Activated T-helper 1 cell treated with anti-CD3 and anti-CD28 coated beads, Interleukin-12 subunit alpha, Interleukin-12 subunit beta, Interleukin-2, Interleukin-4 antibody, amounts not matched to agents 30 ng/mL and 10 ng/mL and 1 ng/mL, durations not matched to agents 14 hours and 24 hours and 36 hours (primary cell): ENCODE results near the gene SMIM34. TPM values are rescaled to one million over a fixed set of nuclear protein-coding genes. Genes with fewer than 3 reads are reported as not detected.
"Not testable (repeated sequence)": the region's sequence is repeated elsewhere in the genome, so short reads cannot be mapped to it uniquely, and the experiment has no call there.

Experiments used
- DNase-seq: peaks from one replicate; pipeline ENCODE4 v3.0.0; 2021; ENCODE audit warnings: low spot score
- H3K27ac Mint-ChIP-seq: one replicate; pipeline ENCODE4 v1.8.0; 2021; ENCODE audit warnings: mild to moderate bottlenecking, mixed read lengths
- H3K27me3 Mint-ChIP-seq: one replicate; pipeline ENCODE4 v1.8.0; 2022; ENCODE audit warnings: mild to moderate bottlenecking, moderate library complexity, mixed read lengths; ENCODE audit not compliant: insufficient read depth
- H3K36me3 Mint-ChIP-seq: one replicate; pipeline ENCODE4 v1.8.0; 2021; ENCODE audit warnings: low read depth, mixed read lengths
- H3K4me1 Mint-ChIP-seq: one replicate; pipeline ENCODE4 v1.8.0; 2021; ENCODE audit warnings: low read depth, mixed read lengths
- H3K4me3 Mint-ChIP-seq: one replicate; pipeline ENCODE4 v1.8.0; 2021; ENCODE audit warnings: mild to moderate bottlenecking, moderate library complexity, mixed read lengths
- H3K9me3 Mint-ChIP-seq: one replicate; pipeline ENCODE4 v1.8.0; 2021; ENCODE audit warnings: mixed read lengths
- intact Hi-C: fragments of 100-400 bp; cut with micrococcal nuclease; formaldehyde crosslinking; loops from one replicate; pipeline ENCODE4 v1.15.1; 2024
- total RNA-seq: library from RNA; stranded (reverse); gene quantifications from 2 replicates; pipeline ENCODE4 v1.2.3, GENCODE V29; 2022

Gene SMIM34, protein sequence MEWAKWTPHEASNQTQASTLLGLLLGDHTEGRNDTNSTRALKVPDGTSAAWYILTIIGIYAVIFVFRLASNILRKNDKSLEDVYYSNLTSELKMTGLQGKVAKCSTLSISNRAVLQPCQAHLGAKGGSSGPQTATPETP
- not detected in 2 replicates for total RNA-seq

DNA sequence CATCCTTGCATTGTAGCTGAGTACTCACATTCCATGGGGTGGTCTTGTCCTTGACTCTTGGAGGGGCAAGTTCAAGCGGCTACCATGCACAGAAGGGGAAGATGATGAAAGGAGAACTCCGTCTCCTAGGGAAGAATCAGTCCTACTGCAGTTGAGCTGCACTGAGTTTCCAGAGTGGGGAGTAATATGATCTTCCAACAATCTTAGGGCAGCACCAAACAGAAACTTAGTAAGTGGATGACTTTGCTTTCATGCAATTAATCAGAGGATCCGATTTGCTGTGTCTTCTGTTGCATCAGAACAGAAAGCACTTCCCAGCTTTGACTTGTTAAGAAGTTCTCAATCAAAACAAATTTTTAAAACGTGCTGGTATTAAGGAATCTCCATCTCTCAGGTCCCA is at the start of gene SMIM34:
Gene SMIM34, minus strand, starts transcription at position 147 of the 400 bp plus-strand sequence. Its CDS starts 112 bp downstream, at position 35.
- not testable (repeated sequence) for H3K9me3 Mint-ChIP-seq

DNA sequence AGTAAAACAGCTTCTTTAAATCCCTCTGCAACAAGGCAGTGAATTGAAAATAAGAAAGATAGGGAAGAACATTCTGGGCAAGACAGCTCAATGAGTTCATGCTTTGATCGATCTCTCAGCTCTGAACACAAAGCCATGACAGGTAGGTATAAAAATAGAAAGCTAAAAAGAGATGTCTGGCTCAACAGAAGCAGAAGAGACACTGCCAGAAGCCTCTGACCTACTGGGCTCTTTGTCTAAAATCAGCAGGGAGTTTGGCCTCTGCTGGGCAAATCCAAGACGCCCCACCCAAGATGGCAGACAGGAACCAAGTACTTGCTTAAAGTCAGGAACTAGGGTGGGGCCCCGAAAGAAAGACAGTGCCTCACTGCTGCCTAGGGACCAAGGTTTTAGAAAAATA is 43.6 kb upstream of the SMIM34 start:
- H3K4me3 Mint-ChIP-seq, DNase-seq, H3K9me3 Mint-ChIP-seq, H3K27ac Mint-ChIP-seq, H3K36me3 Mint-ChIP-seq, H3K27me3 Mint-ChIP-seq, intact Hi-C loops, H3K4me1 Mint-ChIP-seq: not testable (repeated sequence)

More for the DNA sequence above, at the start of gene SMIM34:
- H3K27me3 Mint-ChIP-seq, H3K4me3 Mint-ChIP-seq, H3K36me3 Mint-ChIP-seq, DNase-seq, intact Hi-C loops, H3K27ac Mint-ChIP-seq, H3K4me1 Mint-ChIP-seq: not testable (repeated sequence)

DNA sequence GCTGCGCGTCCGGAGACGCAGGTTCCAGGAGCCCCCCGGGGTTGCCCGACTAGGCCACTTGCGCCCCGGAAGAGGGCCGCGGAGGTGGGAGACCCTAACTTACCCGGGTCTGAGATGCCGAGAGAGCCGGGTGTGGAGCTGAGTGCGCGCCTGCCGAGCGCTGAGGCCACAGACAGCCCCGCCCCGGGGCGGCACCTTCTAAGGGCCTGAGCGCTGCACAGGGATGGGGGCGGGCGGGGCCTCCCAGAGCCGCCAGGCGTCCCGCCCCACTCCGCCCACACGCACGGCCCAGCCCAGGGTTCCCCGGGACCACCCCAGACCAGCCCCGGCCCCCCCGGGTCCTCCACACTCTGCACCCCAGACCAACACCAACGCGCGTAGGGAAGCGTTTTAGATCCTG is 35.7 kb upstream of the SMIM34 start:
- H3K36me3 Mint-ChIP-seq, H3K27ac Mint-ChIP-seq, H3K9me3 Mint-ChIP-seq, H3K27me3 Mint-ChIP-seq, DNase-seq, H3K4me3 Mint-ChIP-seq, H3K4me1 Mint-ChIP-seq, intact Hi-C loops: not testable (repeated sequence)

DNA sequence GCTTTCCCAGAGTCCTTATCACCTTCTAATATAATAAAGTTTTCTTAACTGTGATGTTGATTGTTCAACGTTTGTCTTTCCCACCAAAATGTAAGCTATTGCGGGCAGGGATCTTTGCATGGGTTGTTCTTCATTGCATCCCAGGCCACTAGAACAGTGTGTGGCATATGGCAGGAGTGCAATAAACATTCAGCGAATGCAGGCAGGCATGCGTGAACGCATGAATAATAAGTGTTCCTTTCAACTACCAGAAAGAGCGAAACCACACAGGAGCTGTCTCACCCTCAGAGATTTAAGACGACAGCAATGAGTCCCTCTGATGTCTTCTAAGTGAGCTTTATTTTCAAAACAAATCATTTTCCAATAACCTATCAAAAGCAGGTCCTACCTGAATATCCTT is 34.5 kb upstream of the SMIM34 start:
- intact Hi-C loops, result not testable (repeated sequence)

DNA sequence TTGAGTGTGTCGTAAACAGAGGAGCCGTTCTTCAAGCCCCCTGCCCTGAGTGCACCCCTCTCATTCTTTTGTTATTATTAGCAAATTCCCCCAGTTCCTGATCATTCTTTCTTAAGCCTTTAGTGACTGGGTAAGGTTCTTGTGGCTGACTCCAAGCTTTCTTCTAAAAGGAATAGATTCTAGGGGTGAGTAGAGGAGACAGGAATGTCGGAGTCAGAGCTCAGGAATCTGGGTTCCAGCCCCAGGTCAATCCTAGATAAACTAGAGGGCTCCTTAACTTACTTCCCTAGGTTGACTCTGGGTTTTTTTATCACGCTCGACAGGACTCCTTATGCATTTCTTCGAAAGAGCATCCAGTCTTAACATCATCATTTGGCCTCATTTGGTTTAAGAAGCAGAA is 32.4 kb upstream of the SMIM34 start:
- H3K27me3 Mint-ChIP-seq, H3K36me3 Mint-ChIP-seq, DNase-seq, H3K4me1 Mint-ChIP-seq, H3K27ac Mint-ChIP-seq, H3K4me3 Mint-ChIP-seq, H3K9me3 Mint-ChIP-seq, intact Hi-C loops: not testable (repeated sequence)

More for the DNA sequence above, 34.5 kb upstream of the SMIM34 start:
- not testable (repeated sequence) for DNase-seq, H3K27ac Mint-ChIP-seq, H3K9me3 Mint-ChIP-seq, H3K4me3 Mint-ChIP-seq, H3K27me3 Mint-ChIP-seq, H3K36me3 Mint-ChIP-seq, H3K4me1 Mint-ChIP-seq

DNA sequence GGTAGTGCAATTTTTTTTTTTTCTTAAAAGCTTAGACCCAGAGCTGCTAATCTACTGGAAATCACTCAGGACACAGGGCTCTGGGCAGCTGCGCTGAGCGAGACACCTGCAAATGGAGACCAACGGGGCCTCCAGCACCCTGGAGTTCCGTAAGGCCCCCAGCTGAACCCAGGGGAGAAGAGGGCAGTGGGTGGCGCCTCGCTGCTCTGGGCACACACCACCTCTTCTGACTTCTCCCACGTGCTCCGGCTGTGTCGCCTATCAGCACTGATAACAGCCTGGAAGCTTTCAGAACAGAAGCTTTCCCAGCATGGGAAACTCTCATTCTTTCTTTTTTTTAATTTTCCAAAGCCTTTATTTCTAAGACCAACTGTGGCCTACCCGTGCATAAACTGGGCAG is 31.9 kb upstream of the SMIM34 start:
- H3K4me1 Mint-ChIP-seq, intact Hi-C loops, H3K27ac Mint-ChIP-seq: not testable (repeated sequence)

DNA sequence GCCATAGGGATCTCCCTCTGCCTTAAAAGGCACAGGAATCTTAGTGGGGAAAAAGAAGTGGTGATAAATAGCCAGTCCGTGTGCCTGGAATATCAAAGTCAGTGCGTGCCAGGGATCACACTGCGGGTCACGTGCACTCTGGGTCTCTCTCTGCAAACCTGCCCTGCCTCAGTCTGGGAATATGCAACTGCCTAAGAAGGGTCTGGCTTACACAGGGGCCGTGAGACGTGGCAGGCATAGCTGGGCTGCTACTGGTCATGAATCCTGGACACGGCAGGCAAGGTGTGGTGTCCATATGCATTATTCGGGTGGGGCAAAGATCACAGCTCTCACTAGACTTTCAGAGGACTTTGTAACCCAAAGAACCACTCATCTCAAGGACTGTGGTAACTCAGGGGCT is 23.3 kb upstream of the SMIM34 start:
- H3K36me3 Mint-ChIP-seq, H3K27me3 Mint-ChIP-seq, intact Hi-C loops, H3K27ac Mint-ChIP-seq, H3K9me3 Mint-ChIP-seq, H3K4me3 Mint-ChIP-seq, H3K4me1 Mint-ChIP-seq, DNase-seq: not testable (repeated sequence)

More for the DNA sequence above, 31.9 kb upstream of the SMIM34 start:
- not testable (repeated sequence) for H3K36me3 Mint-ChIP-seq, H3K4me3 Mint-ChIP-seq, DNase-seq, H3K27me3 Mint-ChIP-seq, H3K9me3 Mint-ChIP-seq

DNA sequence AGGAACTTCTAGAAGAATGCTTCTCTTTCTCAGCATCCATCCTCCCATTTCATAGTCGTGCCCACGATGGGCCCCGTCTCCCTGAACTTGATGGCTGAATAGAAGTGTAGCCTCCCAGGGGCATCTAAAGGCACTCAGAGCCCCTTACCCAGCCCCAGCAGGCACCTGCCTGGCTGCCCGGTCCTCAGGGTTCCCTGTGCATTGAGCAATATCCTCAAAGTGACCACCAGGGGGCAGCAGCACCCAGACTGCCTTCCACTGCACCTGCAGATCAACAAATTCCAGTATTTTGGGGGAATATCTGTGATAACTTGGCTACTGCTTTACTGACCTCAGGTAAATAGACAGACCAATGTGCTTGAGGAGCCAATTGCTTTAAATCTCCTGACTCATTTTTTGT is 19.7 kb upstream of the SMIM34 start:
- H3K4me1 Mint-ChIP-seq, H3K4me3 Mint-ChIP-seq, intact Hi-C loops, H3K9me3 Mint-ChIP-seq, H3K27ac Mint-ChIP-seq, H3K27me3 Mint-ChIP-seq, DNase-seq, H3K36me3 Mint-ChIP-seq: not testable (repeated sequence)

DNA sequence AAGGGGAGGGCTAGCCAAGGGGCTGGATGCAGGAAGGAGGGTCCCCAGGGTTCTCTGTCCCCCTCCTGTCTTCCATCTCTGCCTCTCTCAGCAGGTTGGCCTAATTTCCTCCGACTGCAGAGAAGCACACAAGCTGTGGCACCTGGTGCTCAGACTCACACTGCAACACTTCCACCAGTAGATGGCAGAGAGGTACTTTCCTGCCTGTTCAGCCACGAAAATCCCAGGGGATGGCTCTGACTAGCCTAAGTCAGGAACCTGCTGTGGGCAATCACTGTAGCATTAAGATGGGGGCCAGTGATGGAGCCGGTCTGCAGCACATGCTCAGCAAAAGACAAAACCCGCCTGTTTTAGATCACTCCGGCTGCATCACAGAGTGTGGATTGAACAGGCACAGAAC is 6.0 kb upstream of the SMIM34 start:
- H3K27me3 Mint-ChIP-seq, intact Hi-C loops, H3K4me3 Mint-ChIP-seq, H3K36me3 Mint-ChIP-seq, H3K27ac Mint-ChIP-seq, H3K4me1 Mint-ChIP-seq, DNase-seq, H3K9me3 Mint-ChIP-seq: not testable (repeated sequence)

DNA sequence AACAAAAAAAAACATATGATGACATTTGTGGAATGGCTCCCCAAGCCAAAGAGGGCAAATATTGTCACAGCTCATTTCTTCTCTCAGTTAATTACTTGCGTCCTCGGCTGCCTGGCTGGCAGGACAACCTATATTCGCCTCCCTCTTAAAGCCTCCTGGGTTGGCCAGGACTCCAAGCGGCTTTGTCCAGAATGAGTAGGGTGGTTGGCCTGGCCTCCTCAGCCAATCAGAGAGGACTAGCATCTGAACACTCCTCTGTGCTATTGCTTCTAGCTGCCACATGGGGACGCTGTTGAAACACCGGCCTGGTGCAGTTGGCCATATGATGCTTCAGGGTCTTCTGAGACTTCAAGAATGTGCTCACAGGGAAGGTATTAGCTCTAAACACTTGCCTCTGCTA is 4.7 kb upstream of the SMIM34 start:
- H3K27me3 Mint-ChIP-seq, H3K4me1 Mint-ChIP-seq, H3K27ac Mint-ChIP-seq, H3K36me3 Mint-ChIP-seq, H3K4me3 Mint-ChIP-seq, intact Hi-C loops, H3K9me3 Mint-ChIP-seq, DNase-seq: not testable (repeated sequence)

DNA sequence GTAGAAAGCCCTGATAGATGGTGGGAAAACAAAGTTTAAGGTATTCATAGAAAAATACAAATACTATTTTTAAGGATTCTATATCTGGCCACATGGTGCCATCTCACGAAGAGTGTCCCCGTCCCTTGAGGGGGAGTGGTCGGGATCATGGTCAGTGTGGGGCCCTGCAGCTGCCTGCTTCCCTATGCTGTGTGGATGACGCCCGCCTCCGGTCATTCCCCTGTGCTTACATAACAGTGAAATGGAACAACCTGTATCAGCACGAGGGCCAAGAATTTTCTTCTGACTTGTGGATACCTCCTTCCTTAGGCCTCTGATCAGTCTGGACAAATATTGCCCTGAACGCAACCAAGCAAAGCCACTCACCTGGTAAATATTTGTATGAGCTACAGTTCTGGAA is 3.6 kb upstream of the SMIM34 start:
- H3K36me3 Mint-ChIP-seq, H3K27me3 Mint-ChIP-seq, DNase-seq, H3K4me3 Mint-ChIP-seq, intact Hi-C loops, H3K4me1 Mint-ChIP-seq, H3K9me3 Mint-ChIP-seq, H3K27ac Mint-ChIP-seq: not testable (repeated sequence)

DNA sequence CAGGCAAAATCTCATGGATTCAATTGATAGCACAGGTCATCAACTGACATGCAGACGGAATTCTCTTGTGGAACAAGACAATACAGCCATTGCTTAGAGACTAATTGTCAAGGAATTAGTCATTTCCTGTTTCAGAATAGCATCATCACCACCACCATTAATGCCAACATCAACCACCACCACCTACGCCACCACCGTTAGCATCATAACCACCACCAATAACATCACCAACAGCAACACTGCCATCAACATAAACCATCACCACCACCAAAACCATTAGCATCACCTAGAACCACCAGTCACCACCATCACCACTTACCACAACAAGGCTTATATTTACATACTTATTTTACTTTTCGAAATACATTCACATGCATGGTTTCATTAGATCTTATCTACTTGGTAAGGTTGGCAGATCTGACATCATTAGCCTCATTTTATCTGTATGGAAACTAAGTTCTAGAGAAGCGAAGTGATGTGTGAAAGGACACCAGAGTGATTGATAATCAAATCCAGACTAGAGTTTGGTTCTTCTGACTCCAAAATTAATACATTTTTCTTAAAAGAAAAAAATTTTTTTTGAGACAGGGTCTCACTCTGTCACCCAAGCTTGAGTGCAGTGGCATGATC is 6.2 kb downstream of the SMIM34 start:
- H3K36me3 Mint-ChIP-seq, H3K27ac Mint-ChIP-seq, H3K9me3 Mint-ChIP-seq, H3K27me3 Mint-ChIP-seq, H3K4me1 Mint-ChIP-seq, intact Hi-C loops, DNase-seq, H3K4me3 Mint-ChIP-seq: not testable (repeated sequence)

DNA sequence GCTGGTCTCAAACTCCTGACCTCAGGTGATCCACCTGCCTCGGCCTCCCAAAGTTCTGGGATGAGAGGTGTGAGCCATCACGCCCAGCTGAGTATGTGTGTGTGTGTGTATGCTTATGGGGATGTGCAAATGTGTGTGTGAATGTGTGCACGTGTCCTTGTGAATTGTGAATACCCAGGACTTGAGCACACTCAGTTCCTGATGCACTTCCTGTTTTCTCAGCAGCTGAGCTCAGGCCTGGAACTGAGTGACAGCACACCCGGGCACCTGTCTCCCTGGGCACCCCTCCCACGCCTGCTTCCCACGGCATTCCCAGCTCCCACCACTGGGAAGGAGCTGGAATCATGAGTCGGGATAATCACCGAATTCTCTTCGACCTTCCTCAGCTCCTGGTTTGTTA is 16.5 kb downstream of the SMIM34 start:
- H3K4me1 Mint-ChIP-seq, H3K9me3 Mint-ChIP-seq, H3K27ac Mint-ChIP-seq, H3K36me3 Mint-ChIP-seq, H3K27me3 Mint-ChIP-seq, intact Hi-C loops, H3K4me3 Mint-ChIP-seq, DNase-seq: not testable (repeated sequence)

DNA sequence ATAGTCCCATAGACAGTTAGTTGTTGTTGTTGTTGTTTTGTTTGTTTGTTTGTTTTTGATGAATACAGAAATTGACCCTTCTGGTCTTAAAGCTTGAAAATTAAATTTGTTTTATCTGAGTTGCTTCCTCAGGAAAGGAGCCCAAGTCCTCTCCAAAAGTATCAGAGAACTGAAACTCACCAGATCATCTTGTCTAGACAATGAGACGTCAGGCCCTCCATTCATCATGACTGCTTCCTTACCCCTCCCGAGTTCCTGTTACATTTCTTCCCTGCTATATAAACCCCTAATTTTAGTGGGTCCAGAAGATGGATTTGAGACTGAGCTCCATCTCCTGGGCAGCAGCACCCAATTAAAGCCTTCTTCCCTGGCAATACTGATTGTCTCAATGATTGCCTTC is 17.1 kb downstream of the SMIM34 start:
- not testable (repeated sequence) for H3K36me3 Mint-ChIP-seq, H3K27ac Mint-ChIP-seq, H3K9me3 Mint-ChIP-seq

More for the DNA sequence above, 17.1 kb downstream of the SMIM34 start:
- DNase-seq, H3K4me3 Mint-ChIP-seq, intact Hi-C loops, H3K27me3 Mint-ChIP-seq, H3K4me1 Mint-ChIP-seq: not testable (repeated sequence)
